GM12878 (cell line): ENCODE data around the gene MYBPHL. TPM values are rescaled to one million over a fixed set of nuclear protein-coding genes. Genes with fewer than 3 reads are reported as not detected.

Source experiments
- BHLHE40 ChIP-seq, 2 experiments: fragments of 450-650 bp in 1 of 2; IDR thresholded peaks; 2 replicates each; pipeline ENCODE4 v1.6.1; 2011 to 2017; ENCODE audit warnings: low read depth in 2 of 2, borderline replicate concordance in 1 of 2, improper control_type of control experiment in 1 of 2, low read length in 1 of 2, mild to moderate bottlenecking in 1 of 2
- BMI1 ChIP-seq: fragments of 450-650 bp; IDR thresholded peaks from 2 replicates; pipeline ENCODE4 v1.6.1; 2016; ENCODE audit warnings: mild to moderate bottlenecking, moderate library complexity, borderline replicate concordance
- CEBPZ ChIP-seq: fragments of 150-350 bp; IDR thresholded peaks from 2 replicates; pipeline ENCODE4 v1.6.1; 2016; ENCODE audit warnings: low read depth, low read length
- CHD2 ChIP-seq: IDR thresholded peaks from 2 replicates; pipeline ENCODE4 v1.6.1; 2011; ENCODE audit warnings: low read depth, low read length, improper control_type of control experiment, borderline replicate concordance
- E2F8 ChIP-seq: fragments of 450-650 bp; IDR thresholded peaks from 2 replicates; pipeline ENCODE4 v1.6.1; 2018; ENCODE audit warnings: mild to moderate bottlenecking, low read depth, moderate library complexity; ENCODE audit not compliant: partially characterized antibody
- EP300 ChIP-seq, 2 experiments: fragments of 150-350 bp in 1 of 2; IDR thresholded peaks; 2 replicates each; pipeline ENCODE4 v1.6.1; 2011 to 2012; ENCODE audit warnings: low read depth in 2 of 2, low read length in 2 of 2, borderline replicate concordance in 1 of 2, improper control_type of control experiment in 1 of 2, inconsistent platforms in 1 of 2; ENCODE audit not compliant: control insufficient read depth in 1 of 2
- IRF5 ChIP-seq: fragments of 450-650 bp; IDR thresholded peaks from 2 replicates; pipeline ENCODE4 v1.6.1; 2017; ENCODE audit warnings: borderline replicate concordance
- MAX ChIP-seq: IDR thresholded peaks from 2 replicates; pipeline ENCODE4 v1.6.1; 2012; ENCODE audit warnings: low read depth, low read length, improper control_type of control experiment
- NFXL1 ChIP-seq: fragments of 450-650 bp; IDR thresholded peaks from 2 replicates; pipeline ENCODE4 v1.6.1; 2017; ENCODE audit warnings: antibody characterized with exemption, mild to moderate bottlenecking, borderline replicate concordance
- NKRF ChIP-seq: fragments of 450-650 bp; conservative IDR thresholded peaks from 2 replicates; pipeline ENCODE4 v1.6.1; 2017; ENCODE audit warnings: mild to moderate bottlenecking, moderate library complexity
- TCF12 ChIP-seq: IDR thresholded peaks from 2 replicates; pipeline ENCODE4 v1.6.1; 2011; ENCODE audit warnings: low read depth, mild to moderate bottlenecking, low read length
- TCF7 ChIP-seq: IDR thresholded peaks from 2 replicates; pipeline ENCODE4 v1.6.1; 2014; ENCODE audit warnings: antibody characterized with exemption, borderline replicate concordance
- ZNF687 ChIP-seq: fragments of 450-650 bp; IDR thresholded peaks from 2 replicates; pipeline ENCODE4 v1.6.1; 2017; ENCODE audit warnings: mild to moderate bottlenecking, moderate library complexity
- polyA plus RNA-seq, 11 experiments: library from polyadenylated mRNA; depleted of rRNA in 4 of 11; unstranded in 6 of 11; stranded (reverse) in 5 of 11; fragments of >200 nt; fragmentation: Nextera tagmentation in 4 of 11; fragmentation: Illumina TruSeq in 1 of 11; extraction: Ambion mirVana in 4 of 11; extraction: Trizol in 1 of 11; gene quantifications; 1 replicate in 1 of 11; 2 replicates in 10 of 11; pipeline versions ENCODE4 v1.2.1 to v1.2.3, GENCODE V29; 2011 to 2016; ENCODE audit warnings: inconsistent platforms in 2 of 11, missing spikeins in 2 of 11, low read depth in 1 of 11
- total RNA-seq, 4 experiments: library from RNA; depleted of rRNA in 3 of 4; stranded (reverse); fragments of >200 nt in 3 of 4; fragmentation: Illumina TruSeq in 1 of 4; extraction: Trizol in 1 of 4; gene quantifications; 2 replicates each; pipeline versions ENCODE4 v1.2.1 to v1.2.3, GENCODE V29; 2013 to 2021

MYBPHL gene
- total and polyA plus RNA-seq, 10 of the 15 experiments (the other 5 are each of a cell fraction or from before 2014, with no cell fraction given) = 0.16 to 0.75 (median 0.54) TPM; not detected in 7

- no peak for TF ChIP-seq CEBPZ
- TF ChIP-seq BHLHE40 (IDR thresholded peaks at IDR 0.05; ENCODE audit: borderline replicate concordance in 1 of 2, low read depth in 2 of 2, low read length in 1 of 2) = peak in 1 of 2 experiments; percentile 60; a peak in 1 of 4 replicates
- TF ChIP-seq ZNF687 = no peak
- TF ChIP-seq CHD2 = peak; percentile 78
- TF ChIP-seq TCF12 = no peak
- no peak for TF ChIP-seq EP300 (IDR thresholded peaks at IDR 0.05; ENCODE audit: borderline replicate concordance in 1 of 2, control insufficient read depth in 1 of 2, low read depth in 2 of 2, low read length in 2 of 2)
- TF ChIP-seq MAX = no peak
- TF ChIP-seq BMI1 = no peak
- TF ChIP-seq NFXL1 = no peak
- TF ChIP-seq IRF5 = no peak
- no peak for TF ChIP-seq E2F8
- no peak for TF ChIP-seq TCF7
- no peak; the same call in 1 of the 2 replicates for TF ChIP-seq NKRF
Observed at GRCh38 chr1:109282952-109283747, 23.7 kb downstream of the MYBPHL start, which contains the start of gene PSRC1 (continued).
